ENCODE measurements around the gene CACNG1. TPM values are rescaled to one million over a fixed set of nuclear protein-coding genes. Genes with fewer than 3 reads are reported as not detected.
"Not testable (repeated sequence)": the region's sequence is repeated elsewhere in the genome, so short reads cannot be mapped to it uniquely, and the experiment has no call there.

Gene CACNG1
- total RNA-seq, 1 donor from 2014 or later, result not detected

- H3K4me1 ChIP-seq, result peaks cover 7% of the 10 kb centered on the region
- DNase-seq, result no peak
- no peak overlapping the region for H3K27ac ChIP-seq (replicated peaks)
- H3K36me3 ChIP-seq, result peaks cover 33% of the 10 kb centered on the region
- no peaks in the 10 kb centered on the region for H3K9me3 ChIP-seq (replicated peaks)
- intact Hi-C loops (cut with micrococcal nuclease), result no loop called here
- no peak overlapping the region for H3K4me3 ChIP-seq
- TF ChIP-seq CTCF (IDR thresholded peaks at IDR 0.05; ENCODE audit: borderline replicate concordance), result no peak
- H3K27me3 ChIP-seq (ENCODE audit: low read depth), result no peaks in the 10 kb centered on the region
Measured at GRCh38 chr17:67080804-67081203, 36.5 kb downstream of the CACNG1 start.

GRCh38 chr17:67082107-67082506 is 37.8 kb downstream of the CACNG1 start:
- TF ChIP-seq CTCF (IDR thresholded peaks at IDR 0.05; ENCODE audit: borderline replicate concordance), result no peak
- Histone ChIP-seq H3K27ac (replicated peaks) (no peak overlapping the region), H3K36me3 (peaks cover 44% of the 10 kb centered on the region), H3K9me3 (replicated peaks) (no peaks in the 10 kb centered on the region), H3K27me3 (ENCODE audit: low read depth) (no peaks in the 10 kb centered on the region), H3K4me1 (peaks cover 7% of the 10 kb centered on the region), H3K4me3 (no peak overlapping the region)
- no peak for DNase-seq
- intact Hi-C loops (cut with micrococcal nuclease), result no loop called here

- Histone ChIP-seq H3K9me3 (replicated peaks) (no peaks in the 10 kb centered on the region), H3K27ac (replicated peaks) (no peak overlapping the region), H3K27me3 (ENCODE audit: low read depth) (no peaks in the 10 kb centered on the region), H3K4me3 (no peak overlapping the region), H3K36me3 (peaks cover 34% of the 10 kb centered on the region), H3K4me1 (peaks cover 7% of the 10 kb centered on the region)
- intact Hi-C loops (cut with micrococcal nuclease), result no loop called here
- no peak for TF ChIP-seq CTCF (IDR thresholded peaks at IDR 0.05; ENCODE audit: borderline replicate concordance)
- DNase-seq, result no peak
Measured at GRCh38 chr17:67085406-67085805, 41.1 kb downstream of the CACNG1 start.

- H3K27ac ChIP-seq (replicated peaks), result no peak overlapping the region
Measured at GRCh38 chr17:67088639-67089038, 44.3 kb downstream of the CACNG1 start.

GRCh38 chr17:67090341-67090740 is 46.0 kb downstream of the CACNG1 start:
- H3K4me3 ChIP-seq, result no peak overlapping the region
- TF ChIP-seq CTCF (IDR thresholded peaks at IDR 0.05; ENCODE audit: borderline replicate concordance), result no peak
- no peak overlapping the region for H3K27ac ChIP-seq (replicated peaks)
- H3K36me3 ChIP-seq, result peaks cover 16% of the 10 kb centered on the region
- no peaks in the 10 kb centered on the region for H3K27me3 ChIP-seq (ENCODE audit: low read depth)
- no peaks in the 10 kb centered on the region for H3K4me1 ChIP-seq
- intact Hi-C loops (cut with micrococcal nuclease), result no loop called here
- no peaks in the 10 kb centered on the region for H3K9me3 ChIP-seq (replicated peaks)
- DNase-seq, result no peak

More at GRCh38 chr17:67088639-67089038, 44.3 kb downstream of the CACNG1 start:
- no peak for TF ChIP-seq CTCF (IDR thresholded peaks at IDR 0.05; ENCODE audit: borderline replicate concordance)
- Histone ChIP-seq H3K4me1 (no peaks in the 10 kb centered on the region), H3K9me3 (replicated peaks) (no peaks in the 10 kb centered on the region), H3K27me3 (ENCODE audit: low read depth) (no peaks in the 10 kb centered on the region), H3K4me3 (no peak overlapping the region), H3K36me3 (peaks cover 17% of the 10 kb centered on the region)
- DNase-seq, result no peak
- intact Hi-C loops (cut with micrococcal nuclease), result no loop called here

GRCh38 chr17:67092291-67092690 is 47.9 kb downstream of the CACNG1 start:
- Histone ChIP-seq H3K27ac (replicated peaks) (no peak overlapping the region), H3K9me3 (replicated peaks) (no peaks in the 10 kb centered on the region), H3K27me3 (ENCODE audit: low read depth) (no peaks in the 10 kb centered on the region), H3K4me3 (no peak overlapping the region), H3K4me1 (no peaks in the 10 kb centered on the region), H3K36me3 (no peaks in the 10 kb centered on the region)
- intact Hi-C loops (cut with micrococcal nuclease), result no loop called here
- DNase-seq, result no peak
- no peak for TF ChIP-seq CTCF (IDR thresholded peaks at IDR 0.05; ENCODE audit: borderline replicate concordance)

- intact Hi-C loops (cut with micrococcal nuclease); H3K27ac ChIP-seq (replicated peaks); H3K4me1 ChIP-seq; H3K4me3 ChIP-seq; DNase-seq; H3K27me3 ChIP-seq (ENCODE audit: low read depth); H3K9me3 ChIP-seq (replicated peaks); H3K36me3 ChIP-seq: not testable (repeated sequence)
Measured at GRCh38 chr17:67092710-67093109, 48.4 kb downstream of the CACNG1 start.

Data from left ventricle myocardium inferior (tissue), 1 donor.